Aorta (tissue), 5 donors: ENCODE measurements around the gene PAPPA2. TPM values are rescaled to one million over a fixed set of nuclear protein-coding genes. Genes with fewer than 3 reads are reported as not detected.

Experiments
- ATAC-seq: fragments of 200-7000 bp; cut with Tn5 transposase; one replicate; pipeline ENCODE4 v1.9.1; 2022; ENCODE audit warnings: moderate library complexity; ENCODE audit not compliant: low FRiP score
- DNase-seq, 2 donors: peaks; one replicate each; pipeline ENCODE4 v3.0.0-alpha.2; 2020
- H3K27ac ChIP-seq, 2 donors: one replicate each; pipeline ENCODE4 v1.5.1; 2013; ENCODE audit warnings: low read length in 2 of 2, mild to moderate bottlenecking in 2 of 2, moderate library complexity in 2 of 2, control low read depth in 1 of 2, inconsistent platforms in 1 of 2, low read depth in 1 of 2
- H3K27me3 ChIP-seq, 2 donors: one replicate each; pipeline ENCODE4 v1.6.1; 2013; ENCODE audit warnings: control low read depth in 1 of 2, low read length in 1 of 2, mild to moderate bottlenecking in 1 of 2, moderate library complexity in 1 of 2; ENCODE audit not compliant: insufficient read depth in 2 of 2, control insufficient read depth in 1 of 2
- H3K36me3 ChIP-seq, 2 donors: one replicate each; pipeline ENCODE4 v1.6.1; 2013; ENCODE audit warnings: control low read depth in 1 of 2, low read length in 1 of 2, mild to moderate bottlenecking in 1 of 2; ENCODE audit not compliant: insufficient read depth in 2 of 2, control insufficient read depth in 1 of 2
- H3K4me1 ChIP-seq, 2 donors: one replicate each; pipeline ENCODE4 v1.6.1; 2013; ENCODE audit warnings: low read length in 2 of 2, control low read depth in 1 of 2, mild to moderate bottlenecking in 1 of 2, moderate library complexity in 1 of 2; ENCODE audit not compliant: insufficient read depth in 2 of 2, control insufficient read depth in 1 of 2
- H3K4me3 ChIP-seq, 2 donors: one replicate each; pipeline ENCODE4 v1.5.1; 2013; ENCODE audit warnings: low read length in 2 of 2, control low read depth in 1 of 2, mild to moderate bottlenecking in 1 of 2
- H3K9me3 ChIP-seq: one replicate; pipeline ENCODE4 v1.6.1; 2013; ENCODE audit warnings: mild to moderate bottlenecking, low read length; ENCODE audit not compliant: control insufficient read depth
- WGBS, 2 donors: extraction: QIAGEN DNeasy Blood & Tissue Kit; methylation state at CpG; one replicate each; pipeline ENCODE4 v1.1.7; 2013; 5-methylcytosine and 5-hydroxymethylcytosine counted together
- intact Hi-C, 2 donors: fragments of 100-400 bp; cut with DNase I; formaldehyde crosslinking; loops; one replicate each; pipeline versions ENCODE4 v1.14.2 to v1.15.0; 2022
- polyA plus RNA-seq, 2 donors: library from polyadenylated mRNA; stranded (reverse); fragments of 200-250 nt; gene quantifications; one replicate each; pipeline ENCODE4 v1.2.3, GENCODE V29; 2013
- total RNA-seq, 2 donors: library from RNA; stranded (reverse); fragmentation: NEBNext Ultra II Directional; extraction: Animal tissue kit (Norgen Biotek cat#: 25700); gene quantifications; one replicate each; pipeline ENCODE4 v1.2.1, GENCODE V29; 2021
- donor health status: healthy with polysubstance abuse.
- donor health status: Bipolar disorder and iron deficiency.
- donor health status: DM: no; HTN: no; CAD: no.
- donor health status: DM: no; HTN: no; CAD: no.
- donor health status: DM: yes; HTN: yes; CAD: no.

The PAPPA2 gene
- total and polyA plus RNA-seq, 4 donors, result 3.5 to 4.3 TPM; not detected in 2

DNA sequence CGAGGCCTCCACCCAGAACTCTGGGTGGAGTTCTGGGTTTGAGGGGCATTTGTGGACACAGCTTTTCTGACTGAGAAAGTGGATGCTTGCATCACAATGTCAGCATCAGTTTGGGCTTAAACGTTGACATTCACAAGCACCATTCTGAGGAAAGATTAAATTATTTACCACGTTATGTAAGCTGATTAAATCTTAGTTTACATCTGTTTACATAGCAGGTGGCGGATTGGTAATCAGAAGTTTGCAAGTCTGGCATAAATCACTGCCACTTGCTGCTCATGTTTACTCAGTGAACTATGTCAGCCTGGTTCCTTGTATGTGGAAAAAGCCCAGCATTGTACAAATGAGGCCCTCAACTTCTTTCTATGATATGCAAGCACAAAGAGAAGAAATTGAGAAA lies 310.1 kb downstream of the PAPPA2 start:
- H3K27me3 ChIP-seq, result no peaks in the 10 kb centered on the region
- no peak for DNase-seq
- ATAC-seq, result no peak
- WGBS, 2 donors, result 39 to 42% methylated on average over 4 of the region's 4 CpGs
- no peaks in the 10 kb centered on the region for H3K36me3 ChIP-seq
- no peak overlapping the region for H3K4me3 ChIP-seq
- no peak overlapping the region for H3K27ac ChIP-seq
- intact Hi-C loops, result no loop called here
- no peaks in the 10 kb centered on the region for H3K4me1 ChIP-seq
- H3K9me3 ChIP-seq, result no peaks in the 10 kb centered on the region

DNA sequence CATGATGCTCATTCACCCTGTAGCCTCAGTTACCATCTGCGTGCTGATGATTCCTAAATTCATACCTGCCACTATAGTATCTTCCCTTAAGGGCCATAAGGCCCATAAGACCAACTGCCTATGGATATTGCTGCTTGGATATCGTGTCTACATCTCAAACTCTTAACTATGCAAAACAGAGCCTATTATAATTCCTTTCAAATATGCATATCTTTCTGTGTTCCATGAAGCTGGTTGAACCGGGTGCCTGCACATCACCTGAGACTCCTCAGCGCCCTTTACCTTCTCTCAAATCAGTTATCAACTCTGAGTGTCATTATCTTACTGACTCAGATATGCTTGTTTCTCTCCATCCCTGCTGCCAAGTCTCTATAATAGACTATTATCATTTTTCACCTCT lies 311.2 kb downstream of the PAPPA2 start:
- H3K36me3 ChIP-seq, result no peaks in the 10 kb centered on the region
- no peaks in the 10 kb centered on the region for H3K27me3 ChIP-seq
- DNase-seq (no peak), ATAC-seq (no peak)
- intact Hi-C loops, result no loop called here
- H3K4me3 ChIP-seq, result no peak overlapping the region
- no peaks in the 10 kb centered on the region for H3K4me1 ChIP-seq
- 65 to 66% methylated on average over 4 of the region's 4 CpGs for WGBS, 2 donors
- no peak overlapping the region for H3K27ac ChIP-seq
- no peaks in the 10 kb centered on the region for H3K9me3 ChIP-seq

DNA sequence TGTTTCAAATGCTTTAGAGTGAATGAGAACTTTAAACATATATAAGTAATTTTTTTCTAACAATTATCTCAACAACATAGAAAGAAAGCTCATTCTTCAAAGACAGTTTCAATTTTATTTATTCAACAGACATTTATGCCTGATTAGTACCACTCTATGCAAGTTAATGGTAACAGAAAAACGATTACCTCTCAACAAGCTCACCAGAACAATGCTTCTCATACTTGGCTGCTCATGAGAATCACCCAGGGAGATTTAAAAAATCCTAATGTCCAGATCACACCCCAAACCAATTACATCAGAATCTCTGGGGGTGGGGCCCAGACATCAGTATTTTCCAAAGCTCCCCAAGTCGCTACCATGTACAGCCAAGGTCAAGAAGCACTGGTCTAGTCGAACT lies 312.4 kb downstream of the PAPPA2 start:
- no peak for DNase-seq
- H3K9me3 ChIP-seq, result no peaks in the 10 kb centered on the region
- 76 to 82% methylated on average over 3 of the region's 3 CpGs for WGBS, 2 donors
- no peak for ATAC-seq
- no peak overlapping the region for H3K4me3 ChIP-seq
- intact Hi-C loops, result no loop called here
- no peaks in the 10 kb centered on the region for H3K36me3 ChIP-seq
- no peaks in the 10 kb centered on the region for H3K4me1 ChIP-seq
- H3K27me3 ChIP-seq, result no peaks in the 10 kb centered on the region
- no peak overlapping the region for H3K27ac ChIP-seq

DNA sequence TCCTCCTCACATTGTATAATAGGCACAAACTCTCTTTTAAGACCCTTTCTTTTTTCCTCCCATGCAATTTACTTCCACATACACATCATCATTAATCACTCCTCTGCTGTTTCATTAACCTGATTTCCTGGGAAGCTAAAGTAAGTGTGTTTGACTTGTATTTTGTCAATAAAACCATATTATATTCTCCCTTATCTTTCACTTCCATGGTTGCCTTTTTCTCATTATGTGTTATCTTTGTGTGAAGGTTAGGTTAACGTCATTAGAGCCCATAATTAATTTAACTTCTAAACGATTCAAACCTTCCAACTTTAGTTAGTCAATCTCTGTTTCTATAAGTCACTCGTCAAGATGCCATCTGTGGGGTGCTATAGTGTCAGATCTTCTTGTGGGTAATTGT lies 313.0 kb downstream of the PAPPA2 start:
- Histone ChIP-seq H3K27me3 (no peaks in the 10 kb centered on the region), H3K36me3 (no peaks in the 10 kb centered on the region), H3K4me3 (no peak overlapping the region), H3K4me1 (no peaks in the 10 kb centered on the region), H3K27ac (no peak overlapping the region), H3K9me3 (no peaks in the 10 kb centered on the region)
- WGBS, 2 donors, result 65 to 70% methylated on average over 3 of the region's 3 CpGs
- no peak for ATAC-seq
- intact Hi-C loops, result no loop called here
- DNase-seq, result no peak

DNA sequence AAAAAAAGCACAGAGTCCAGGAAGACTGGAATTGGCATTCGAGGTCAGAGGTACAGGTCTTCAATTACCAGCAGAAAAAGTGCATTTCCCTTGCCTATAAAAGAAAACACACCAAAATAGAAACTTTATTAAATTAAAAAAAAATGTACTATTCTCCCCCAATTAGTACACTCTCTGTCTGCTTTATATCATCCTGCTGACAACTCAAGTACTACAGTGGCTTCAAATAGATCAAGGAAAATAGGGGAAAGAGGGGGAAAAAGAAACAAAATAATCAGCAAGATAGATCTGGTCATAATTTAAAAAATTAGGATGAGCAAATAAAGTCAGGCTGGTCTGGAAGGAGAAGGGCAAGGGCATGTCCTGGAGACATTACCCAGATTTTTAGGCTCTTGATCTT lies 315.1 kb downstream of the PAPPA2 start:
- ATAC-seq (no peak), DNase-seq (no peak)
- Histone ChIP-seq H3K27ac (no peak overlapping the region), H3K9me3 (no peaks in the 10 kb centered on the region), H3K27me3 (no peaks in the 10 kb centered on the region), H3K36me3 (no peaks in the 10 kb centered on the region), H3K4me3 (no peak overlapping the region), H3K4me1 (no peaks in the 10 kb centered on the region)
- 71 to 83% methylated on average over 1 of the region's 1 CpG for whole genome bisulfite sequencing, 2 donors
- intact Hi-C loops, result no loop called here

DNA sequence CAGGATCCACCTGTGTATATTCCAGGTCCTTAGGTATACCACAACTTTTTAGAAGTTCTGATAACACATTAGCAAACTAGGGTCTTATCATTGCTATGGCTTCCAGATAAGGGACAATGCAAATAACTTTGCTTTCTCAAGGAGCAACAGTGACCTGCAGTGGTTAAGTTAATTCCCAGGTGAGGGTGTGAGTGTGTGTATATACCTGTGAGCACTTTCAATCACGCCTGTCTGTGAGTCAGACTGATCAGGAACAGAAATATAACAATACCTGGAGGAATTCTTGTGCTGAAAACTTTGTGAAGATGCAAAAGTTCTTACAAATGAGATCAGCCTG lies 317.0 kb downstream of the PAPPA2 start:
- intact Hi-C loops, result no loop called here
- no peaks in the 10 kb centered on the region for H3K36me3 ChIP-seq
- H3K27ac ChIP-seq, result no peak overlapping the region
- DNase-seq (no peak), ATAC-seq (no peak)
- no peaks in the 10 kb centered on the region for H3K4me1 ChIP-seq
- H3K9me3 ChIP-seq, result no peaks in the 10 kb centered on the region
- H3K27me3 ChIP-seq, result no peaks in the 10 kb centered on the region
- 63 to 72% methylated on average over 1 of the region's 1 CpG for WGBS, 2 donors
- H3K4me3 ChIP-seq, result no peak overlapping the region

DNA sequence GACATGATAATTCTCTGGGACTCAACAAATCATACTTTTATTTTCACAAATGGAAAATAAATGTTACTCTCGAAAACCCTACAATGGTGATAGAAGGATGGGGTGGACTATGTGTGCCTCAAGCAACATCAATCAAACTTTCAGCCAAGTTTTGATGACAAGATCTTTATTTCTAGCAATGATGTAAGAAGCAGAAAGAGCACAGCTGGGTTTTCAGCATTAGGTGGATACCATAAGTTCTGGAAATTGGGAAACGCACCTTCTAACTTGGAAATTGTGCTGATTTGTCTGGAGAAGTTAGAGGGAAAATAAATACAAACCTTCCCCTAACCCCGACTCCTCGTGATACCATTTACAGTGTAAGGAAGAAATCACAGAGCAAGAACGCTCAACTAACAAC lies 320.3 kb downstream of the PAPPA2 start:
- H3K27ac ChIP-seq, result no peak overlapping the region
- no peaks in the 10 kb centered on the region for H3K36me3 ChIP-seq
- 70 to 80% methylated on average over 5 of the region's 5 CpGs for WGBS, 2 donors
- ATAC-seq, result no peak
- intact Hi-C loops, result no loop called here
- H3K9me3 ChIP-seq, result no peaks in the 10 kb centered on the region
- no peak for DNase-seq
- no peak overlapping the region for H3K4me3 ChIP-seq
- no peaks in the 10 kb centered on the region for H3K27me3 ChIP-seq
- H3K4me1 ChIP-seq, result no peaks in the 10 kb centered on the region

DNA sequence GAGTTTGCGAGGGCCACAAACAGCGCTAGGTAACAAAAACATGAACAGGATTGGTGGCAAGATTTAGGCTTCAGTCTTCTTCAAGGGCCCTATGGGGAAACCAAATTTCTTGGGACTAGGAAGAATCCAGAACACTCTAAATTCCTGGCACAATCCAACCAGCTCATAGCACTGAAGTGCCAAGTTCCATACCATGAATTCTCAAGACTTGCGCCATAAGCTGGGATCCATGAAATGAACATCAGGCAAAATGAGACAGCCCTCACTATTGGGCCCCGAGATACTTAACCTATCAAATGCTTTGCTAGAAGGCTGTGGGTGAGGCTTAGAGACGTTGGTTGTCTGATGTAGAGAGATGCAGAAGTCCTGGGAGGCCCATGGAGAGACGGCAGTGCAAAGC lies 322.1 kb downstream of the PAPPA2 start:
- no peaks in the 10 kb centered on the region for H3K4me1 ChIP-seq
- DNase-seq (no peak), ATAC-seq (no peak)
- H3K27me3 ChIP-seq, result no peaks in the 10 kb centered on the region
- intact Hi-C loops, result no loop called here
- no peaks in the 10 kb centered on the region for H3K9me3 ChIP-seq
- WGBS, 2 donors, result 92 to 93% methylated on average over 6 of the region's 6 CpGs
- no peaks in the 10 kb centered on the region for H3K36me3 ChIP-seq
- no peak overlapping the region for H3K27ac ChIP-seq
- no peak overlapping the region for H3K4me3 ChIP-seq

DNA sequence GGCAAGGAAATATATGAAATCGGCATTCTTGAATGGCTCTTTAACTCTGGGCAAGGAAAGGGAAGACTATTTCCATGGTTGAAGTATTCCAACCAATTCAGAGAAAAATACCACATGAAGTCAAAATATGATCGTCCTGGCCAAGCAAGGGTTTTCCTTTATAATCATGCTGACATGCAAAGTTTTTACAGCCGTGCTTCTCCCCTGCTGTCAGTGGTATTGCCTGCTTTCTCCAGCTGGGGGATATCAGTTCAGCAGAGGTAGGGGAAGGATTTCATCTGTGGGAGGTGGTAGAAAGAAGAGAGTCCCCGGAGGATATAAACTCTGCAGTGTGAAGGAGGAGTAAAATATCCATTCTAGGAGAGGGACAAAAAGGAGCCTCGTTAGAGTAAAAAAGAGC lies 322.8 kb downstream of the PAPPA2 start:
- ATAC-seq (no peak), DNase-seq (no peak)
- intact Hi-C loops, result no loop called here
- Histone ChIP-seq H3K4me1 (no peaks in the 10 kb centered on the region), H3K9me3 (no peaks in the 10 kb centered on the region), H3K27me3 (no peaks in the 10 kb centered on the region), H3K36me3 (no peaks in the 10 kb centered on the region), H3K27ac (no peak overlapping the region), H3K4me3 (no peak overlapping the region)
- 21 to 27% methylated on average over 5 of the region's 5 CpGs for WGBS, 2 donors
